B cell (primary cell): ENCODE data around the gene GATA3. TPM values are rescaled to one million over a fixed set of nuclear protein-coding genes. Genes with fewer than 3 reads are reported as not detected.

ENCODE experiments used
- ATAC-seq: fragments of 200-7000 bp; cut with Tn5 transposase; one replicate; pipeline ENCODE4 v1.10.0; 2021; ENCODE audit warnings: low read depth, mild to moderate bottlenecking, moderate number of reproducible peaks, moderate library complexity
- CTCF ChIA-PET: fragments of 350-600 bp; sonication (Branson Sonifier 250); formaldehyde crosslinking; loops from one replicate; lab custom pipeline; 2021; ENCODE audit warnings: antibody characterized with exemption, inconsistent platforms; lab: Charles Lee
- POLR2A ChIA-PET: fragments of 350-600 bp; sonication (Branson Sonifier 250); formaldehyde crosslinking; loops from one replicate; lab custom pipeline; 2021; ENCODE audit warnings: antibody characterized with exemption; lab: Charles Lee
- DNase-seq: peaks from one replicate; pipeline ENCODE4 v3.0.0; 2013
- H2AFZ ChIP-seq: 2 replicates; pipeline ENCODE4 v1.6.1; 2012; ENCODE audit warnings: mild to moderate bottlenecking, low read depth, low read length; ENCODE audit not compliant: insufficient read depth, poor library complexity, severe bottlenecking
- H3K27ac ChIP-seq, 2 donors: 1 replicate in 1 of 2; 2 replicates in 1 of 2; pipeline ENCODE4 v1.5.1; 2012 to 2013; ENCODE audit warnings: low read length in 2 of 2, mild to moderate bottlenecking in 2 of 2, moderate library complexity in 1 of 2
- H3K27me3 ChIP-seq, 4 experiments: fragments of 200-600 bp in 1 of 4; sonication (generic) in 1 of 4; replicated peaks in 1 of 4; 1 replicate in 2 of 4; 2 replicates in 2 of 4; pipeline versions ENCODE4 v1.6.1 to v1.7.0; 2013 to 2016; ENCODE audit warnings: low read length in 3 of 4, mild to moderate bottlenecking in 2 of 4, mixed read lengths in 1 of 4, moderate library complexity in 1 of 4; ENCODE audit not compliant: insufficient read depth in 4 of 4, control insufficient read depth in 3 of 4; ENCODE audit errors: control extremely low read depth in 1 of 4
- H3K36me3 ChIP-seq, 2 experiments: replicated peaks in 1 of 2; 1 replicate in 1 of 2; 2 replicates in 1 of 2; pipeline versions ENCODE4 v1.6.1 to v1.7.1; 2013; ENCODE audit warnings: low read length in 1 of 2; ENCODE audit not compliant: insufficient read depth in 2 of 2, control insufficient read depth in 1 of 2; ENCODE audit errors: control extremely low read depth in 1 of 2, extremely low read depth in 1 of 2
- H3K4me1 ChIP-seq, 2 donors: fragments of 200-600 bp in 1 of 2; sonication (generic) in 1 of 2; 1 replicate in 1 of 2; 2 replicates in 1 of 2; pipeline versions ENCODE4 v1.5.1 to v1.6.1; 2013 to 2017; ENCODE audit warnings: low read length in 2 of 2; ENCODE audit not compliant: control insufficient read depth in 2 of 2, insufficient read depth in 2 of 2
- H3K4me2 ChIP-seq: replicated peaks from 2 replicates; pipeline ENCODE3; 2012; ENCODE audit warnings: mild to moderate bottlenecking, low read depth, low read length; ENCODE audit not compliant: poor library complexity, severe bottlenecking
- H3K4me3 ChIP-seq, 5 experiments: fragments of 200-600 bp in 1 of 5; sonication (generic) in 1 of 5; 1 replicate in 3 of 5; 2 replicates in 2 of 5; pipeline versions ENCODE4 v1.5.1 to v1.7.0; 2011 to 2016; ENCODE audit warnings: low read length in 4 of 5, mild to moderate bottlenecking in 4 of 5, low read depth in 2 of 5, control low read depth in 1 of 5, moderate library complexity in 1 of 5; ENCODE audit not compliant: insufficient read depth in 1 of 5; ENCODE audit errors: control extremely low read depth in 1 of 5, extremely low read depth in 1 of 5
- H3K79me2 ChIP-seq: fragments of 200-600 bp; sonication (generic); one replicate; pipeline ENCODE4 v1.6.0; 2016; ENCODE audit warnings: low read length; ENCODE audit not compliant: control insufficient read depth, insufficient read depth
- H3K9ac ChIP-seq: fragments of 200-600 bp; sonication (generic); 2 replicates; pipeline ENCODE4 v1.6.1; 2017; ENCODE audit warnings: mild to moderate bottlenecking, low read length, moderate library complexity
- H3K9me3 ChIP-seq, 3 donors: one replicate each; pipeline versions ENCODE4 v1.6.1 to v1.7.1; 2013; ENCODE audit warnings: low read length in 2 of 3; ENCODE audit not compliant: control insufficient read depth in 2 of 3, insufficient read depth in 1 of 3; ENCODE audit errors: control extremely low read depth in 1 of 3
- H4K20me1 ChIP-seq: 2 replicates; pipeline ENCODE4 v1.6.0; 2012; ENCODE audit warnings: mild to moderate bottlenecking, low read length; ENCODE audit not compliant: insufficient read depth, control insufficient read depth, poor library complexity, severe bottlenecking
- H3K27ac Mint-ChIP-seq: one replicate; pipeline ENCODE4 v1.8.0; 2021; ENCODE audit warnings: mixed read lengths
- H3K27me3 Mint-ChIP-seq: one replicate; pipeline ENCODE4 v1.8.0; 2021; ENCODE audit warnings: mixed read lengths
- H3K4me1 Mint-ChIP-seq: one replicate; pipeline ENCODE4 v1.8.0; 2021; ENCODE audit warnings: mixed read lengths
- H3K4me3 Mint-ChIP-seq: one replicate; pipeline ENCODE4 v1.8.0; 2021; ENCODE audit warnings: mixed read lengths
- H3K9me3 Mint-ChIP-seq: one replicate; pipeline ENCODE4 v1.8.0; 2022; ENCODE audit warnings: mixed read lengths; ENCODE audit not compliant: insufficient read depth
- EZH2 ChIP-seq: IDR thresholded peaks from 2 replicates; pipeline ENCODE4 v1.6.1; 2012; ENCODE audit warnings: borderline replicate concordance, low read depth, mild to moderate bottlenecking, moderate library complexity, low read length; ENCODE audit not compliant: insufficient read depth, poor library complexity, severe bottlenecking
- WGBS: methylation state at CpG from one replicate; pipeline ENCODE4 v1.1.5; 2013; ENCODE audit warnings: missing lambda C conversion rate; ENCODE audit not compliant: insufficient coverage; 5-methylcytosine and 5-hydroxymethylcytosine counted together
- intact Hi-C: fragments of 100-400 bp; cut with micrococcal nuclease; formaldehyde crosslinking; loops from one replicate; pipeline ENCODE4 v1.10.0; 2022
- polyA plus RNA-seq: library from polyadenylated mRNA; depleted of rRNA; stranded (reverse); fragments of >200 nt; gene quantifications from 2 replicates; pipeline ENCODE4 v1.2.3, GENCODE V29; 2012
- total RNA-seq, 2 donors: library from RNA; stranded (reverse); fragments of 120-200 nt in 1 of 2; gene quantifications; 1 replicate in 1 of 2; 2 replicates in 1 of 2; pipeline versions ENCODE4 v1.2.3 to v1.2.4, GENCODE V29; 2013 to 2022
- TF ChIP-seq, protein P1 (sequence below): fragments of 200-600 bp; IDR thresholded peaks from one replicate; pipeline ENCODE4 v1.8.0; 2022; ENCODE audit warnings: antibody characterized with exemption, mild to moderate bottlenecking

GATA3 gene
- total and polyA plus RNA-seq, 2 donors (not counting 1 experiment from before 2014, with no cell fraction given): 0.60 to 0.94 TPM

GRCh38 chr10:8045726-8046494 is 8.6 kb upstream of the GATA3 start:
- peak; percentile 37 for DNase-seq
- Mint-ChIP-seq H3K27me3 (peaks cover 79% of the 10 kb centered on the region), H3K4me3 (peak overlapping the region; percentile 45), H3K27ac (no peak overlapping the region), H3K4me1 (peaks cover 54% of the 10 kb centered on the region), H3K9me3 (peaks cover 4% of the 10 kb centered on the region)
- Histone ChIP-seq H3K79me2 (no peaks in the 10 kb centered on the region), H3K4me3 (no peak overlapping the region), H3K4me2 (peak overlapping the region; percentile 23), H3K36me3 (no peaks in the 10 kb centered on the region), H2AFZ (no peak overlapping the region), H3K9me3 (peaks cover 0 to 72% (median 2%) of the 10 kb centered on the region in 3 donors), H3K9ac (no peak overlapping the region), H3K27me3 (peaks cover 0 to 99% (median 77%) of the 10 kb centered on the region in 4 experiments), H3K27ac (no peak overlapping the region), H3K4me1 (peaks cover 67 to 87% of the 10 kb centered on the region in 2 donors), H4K20me1 (no peaks in the 10 kb centered on the region)
- no peak for ATAC-seq
- POLR2A ChIA-PET: no interaction called here
- intact Hi-C loops: no loop called here
- WGBS: 16% methylated on average over 8 of the region's 17 CpGs
- TF ChIP-seq EZH2: no peak
- TF ChIP-seq, protein P1, sequence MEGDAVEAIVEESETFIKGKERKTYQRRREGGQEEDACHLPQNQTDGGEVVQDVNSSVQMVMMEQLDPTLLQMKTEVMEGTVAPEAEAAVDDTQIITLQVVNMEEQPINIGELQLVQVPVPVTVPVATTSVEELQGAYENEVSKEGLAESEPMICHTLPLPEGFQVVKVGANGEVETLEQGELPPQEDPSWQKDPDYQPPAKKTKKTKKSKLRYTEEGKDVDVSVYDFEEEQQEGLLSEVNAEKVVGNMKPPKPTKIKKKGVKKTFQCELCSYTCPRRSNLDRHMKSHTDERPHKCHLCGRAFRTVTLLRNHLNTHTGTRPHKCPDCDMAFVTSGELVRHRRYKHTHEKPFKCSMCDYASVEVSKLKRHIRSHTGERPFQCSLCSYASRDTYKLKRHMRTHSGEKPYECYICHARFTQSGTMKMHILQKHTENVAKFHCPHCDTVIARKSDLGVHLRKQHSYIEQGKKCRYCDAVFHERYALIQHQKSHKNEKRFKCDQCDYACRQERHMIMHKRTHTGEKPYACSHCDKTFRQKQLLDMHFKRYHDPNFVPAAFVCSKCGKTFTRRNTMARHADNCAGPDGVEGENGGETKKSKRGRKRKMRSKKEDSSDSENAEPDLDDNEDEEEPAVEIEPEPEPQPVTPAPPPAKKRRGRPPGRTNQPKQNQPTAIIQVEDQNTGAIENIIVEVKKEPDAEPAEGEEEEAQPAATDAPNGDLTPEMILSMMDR: no peak
- CTCF ChIA-PET: no interaction called here
